Ramos (cell line): ENCODE data around the gene ADM2.
"Not testable (repeated sequence)": the region's sequence is repeated elsewhere in the genome, so short reads cannot be mapped to it uniquely, and the experiment has no call there.

Experiments used
- in situ Hi-C: fragments of 300-500 bp; cut with MboI; formaldehyde crosslinking; loops from one replicate; pipeline ENCODE4 v1.14.3; 2022; ENCODE audit warnings: low sequenced_read_pairs; ENCODE audit not compliant: unreplicated experiment

Gene ADM2

DNA sequence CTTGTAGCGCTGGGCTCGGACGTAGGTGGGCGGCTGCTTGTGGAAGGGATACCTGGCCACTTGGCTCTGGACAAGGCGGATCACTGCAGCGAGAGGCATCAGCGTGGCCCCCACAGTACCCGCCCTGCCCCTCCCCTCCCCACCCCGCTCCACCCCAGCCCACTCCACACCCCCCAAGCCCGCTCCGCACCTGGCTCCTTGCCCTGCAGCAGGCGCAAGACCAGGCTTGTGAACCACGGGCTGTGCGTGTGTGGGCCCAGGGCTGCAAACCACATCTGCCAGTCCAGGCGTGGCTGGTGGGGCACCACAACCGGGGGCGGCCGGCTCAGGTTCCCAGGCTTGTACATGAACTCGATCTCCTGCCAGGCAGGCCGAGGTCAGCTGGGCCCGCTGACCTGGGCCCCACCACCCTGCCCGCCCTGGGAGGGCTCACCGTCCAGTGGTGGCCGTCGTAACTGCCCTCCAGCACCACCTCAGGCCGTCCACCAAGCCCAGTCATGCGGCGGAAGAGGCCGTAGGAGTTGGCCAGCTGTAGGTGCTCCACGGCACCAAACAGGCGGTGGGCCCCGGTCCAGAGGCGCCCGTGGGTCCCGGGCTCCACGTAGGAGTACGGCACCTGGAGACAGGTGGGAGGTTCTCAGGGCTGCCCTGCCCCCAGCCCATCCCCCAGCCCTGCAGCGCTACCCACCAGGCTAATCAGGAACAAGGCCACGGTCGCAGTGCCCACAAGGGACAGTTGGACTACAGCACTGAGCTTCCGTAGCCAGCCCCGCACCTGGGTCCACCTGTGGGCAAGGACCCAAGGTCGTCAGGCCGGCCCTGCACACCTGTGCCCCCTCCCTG is 23.2 kb downstream of the ADM2 start:
- in situ Hi-C loops: no loop called here

DNA sequence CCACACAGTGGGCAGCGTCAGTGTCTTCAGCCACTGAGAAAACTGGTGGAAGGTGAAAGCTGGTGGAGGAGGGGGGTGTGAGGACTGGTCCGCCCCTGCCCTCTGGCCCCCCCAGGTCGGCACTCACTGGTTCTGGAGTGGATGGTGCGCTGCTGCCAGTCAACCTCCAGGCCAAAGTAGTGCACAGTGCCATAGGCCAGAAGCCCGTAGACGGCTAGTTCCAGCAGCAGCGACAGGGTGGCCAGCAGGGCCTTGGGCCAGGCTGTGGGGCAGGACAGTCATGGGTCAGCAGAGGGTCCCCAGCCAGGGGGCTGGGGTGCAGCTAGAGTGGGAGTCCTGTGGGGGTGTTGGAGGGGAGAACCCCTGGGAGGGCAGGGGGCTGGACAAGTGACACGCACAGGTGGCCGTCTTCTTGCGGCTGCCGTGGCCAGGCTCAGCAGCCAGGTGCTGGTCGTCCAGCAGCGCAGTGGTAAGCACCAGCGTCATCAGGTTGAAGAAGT is 24.0 kb downstream of the ADM2 start:
- in situ Hi-C loops: no loop called here

DNA sequence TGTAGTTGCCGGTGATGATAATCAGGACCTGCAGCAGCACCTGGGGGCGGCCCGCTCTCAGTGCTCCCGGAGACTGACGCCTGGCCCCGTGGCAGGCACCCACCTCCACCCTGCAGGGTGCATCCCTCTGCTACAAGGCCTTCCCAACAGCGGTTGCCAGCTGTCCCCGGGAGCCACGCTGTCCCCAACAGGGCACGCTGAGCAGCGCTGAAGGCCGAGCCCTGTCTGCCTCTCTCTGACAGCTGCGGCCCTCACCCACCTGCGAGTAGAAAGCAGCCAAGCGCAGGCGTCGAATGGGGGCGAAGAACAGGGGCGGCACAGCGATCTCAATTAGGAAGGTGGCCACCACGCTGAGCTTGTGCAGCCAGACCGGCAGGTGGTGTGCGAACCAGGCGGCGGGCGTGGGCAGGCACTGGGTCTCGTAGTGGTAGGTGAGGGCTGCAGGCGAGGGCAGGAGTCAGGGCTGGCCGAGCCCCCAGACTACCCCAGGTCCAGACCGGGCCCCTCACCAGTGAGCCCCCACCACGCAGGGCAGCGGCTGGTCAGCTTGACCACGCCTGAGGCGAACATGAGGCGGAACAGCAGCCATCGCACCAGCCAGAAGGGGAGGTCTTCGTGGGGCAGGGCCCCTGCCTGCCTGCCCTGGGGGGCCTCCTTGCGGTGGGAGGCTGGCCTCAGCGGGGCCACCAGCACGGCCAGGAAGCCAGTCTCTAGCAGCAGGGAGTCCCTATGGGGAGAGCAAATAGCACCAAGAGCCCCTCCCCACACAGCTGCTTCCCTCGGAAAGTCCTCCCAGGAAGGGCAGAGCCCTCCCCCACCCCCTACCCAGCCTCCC is 24.6 kb downstream of the ADM2 start:
- in situ Hi-C loops: no loop called here

DNA sequence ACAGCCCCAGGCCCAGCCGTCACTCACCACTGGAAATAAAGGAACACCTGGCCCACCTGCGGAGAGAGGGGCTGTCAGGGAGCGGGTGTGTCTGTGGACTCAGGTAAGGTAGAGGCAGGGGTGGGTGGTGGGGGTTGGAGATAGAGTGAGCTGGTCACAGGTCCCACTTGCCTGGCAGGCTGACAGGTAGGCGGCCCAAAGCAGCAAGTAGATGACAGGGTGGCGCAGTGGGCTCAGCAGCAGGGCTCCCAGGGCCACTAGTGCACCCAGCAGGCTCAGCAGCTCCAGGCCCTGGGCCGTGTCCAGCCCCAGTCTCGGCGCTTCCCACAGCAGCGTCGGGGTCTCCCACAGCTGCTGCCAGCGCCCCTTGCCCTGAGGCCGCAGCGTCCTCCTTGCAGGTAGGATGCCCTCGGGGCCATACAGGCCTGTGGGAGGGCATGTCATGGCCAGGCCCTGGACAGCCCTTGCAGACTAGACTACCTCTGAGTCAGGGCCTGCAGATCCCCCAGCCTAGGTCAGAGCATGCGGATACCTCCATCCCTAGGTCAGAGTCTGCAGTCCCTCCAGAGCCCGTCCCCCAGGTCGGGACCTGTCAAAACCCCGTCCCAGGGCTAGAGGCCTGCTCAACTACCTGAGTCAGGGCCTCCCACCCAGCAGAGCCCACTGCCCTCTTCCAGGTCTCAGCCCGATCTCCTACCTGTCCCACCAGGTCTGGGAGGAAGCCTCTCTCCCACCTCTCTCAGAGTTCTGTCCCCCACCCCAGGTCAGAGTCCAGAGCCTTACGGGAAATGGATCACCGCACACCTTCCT is 25.5 kb downstream of the ADM2 start:
- in situ Hi-C loops: no loop called here

DNA sequence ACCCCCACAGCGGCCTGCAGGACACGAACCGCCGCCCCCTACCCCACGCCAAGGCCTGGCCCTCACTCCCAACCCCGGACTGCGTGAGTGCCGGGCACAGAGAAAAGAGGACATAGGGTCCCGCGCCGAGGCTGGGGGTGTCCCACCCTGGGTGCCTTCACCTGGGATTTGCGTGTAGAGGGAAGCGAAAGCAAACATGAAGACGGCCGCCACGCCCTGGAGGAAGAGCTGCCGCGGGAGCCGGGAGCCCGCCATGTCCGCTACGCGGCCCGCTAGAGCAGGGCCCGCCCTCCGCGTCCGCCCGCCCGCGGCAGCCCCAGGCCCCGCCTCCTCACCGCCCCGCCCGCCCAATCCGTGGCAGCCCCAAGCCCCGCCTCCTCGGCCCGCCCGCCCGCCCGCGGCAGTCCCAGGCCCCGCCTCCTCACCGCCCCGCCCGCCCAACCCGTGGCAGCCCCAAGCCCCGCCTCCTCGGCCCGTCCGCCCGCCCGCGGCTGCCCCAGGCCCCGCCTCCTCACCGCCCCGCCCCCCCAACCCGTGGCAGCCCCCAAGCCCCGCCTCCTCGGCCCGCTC is 26.2 kb downstream of the ADM2 start, which contains the start of gene LMF2:
Gene LMF2 (minus strand): TSS at position 282 of the 570 bp plus-strand sequence. CDS start 27 bp downstream, at position 255.
- in situ Hi-C loops: no loop called here

DNA sequence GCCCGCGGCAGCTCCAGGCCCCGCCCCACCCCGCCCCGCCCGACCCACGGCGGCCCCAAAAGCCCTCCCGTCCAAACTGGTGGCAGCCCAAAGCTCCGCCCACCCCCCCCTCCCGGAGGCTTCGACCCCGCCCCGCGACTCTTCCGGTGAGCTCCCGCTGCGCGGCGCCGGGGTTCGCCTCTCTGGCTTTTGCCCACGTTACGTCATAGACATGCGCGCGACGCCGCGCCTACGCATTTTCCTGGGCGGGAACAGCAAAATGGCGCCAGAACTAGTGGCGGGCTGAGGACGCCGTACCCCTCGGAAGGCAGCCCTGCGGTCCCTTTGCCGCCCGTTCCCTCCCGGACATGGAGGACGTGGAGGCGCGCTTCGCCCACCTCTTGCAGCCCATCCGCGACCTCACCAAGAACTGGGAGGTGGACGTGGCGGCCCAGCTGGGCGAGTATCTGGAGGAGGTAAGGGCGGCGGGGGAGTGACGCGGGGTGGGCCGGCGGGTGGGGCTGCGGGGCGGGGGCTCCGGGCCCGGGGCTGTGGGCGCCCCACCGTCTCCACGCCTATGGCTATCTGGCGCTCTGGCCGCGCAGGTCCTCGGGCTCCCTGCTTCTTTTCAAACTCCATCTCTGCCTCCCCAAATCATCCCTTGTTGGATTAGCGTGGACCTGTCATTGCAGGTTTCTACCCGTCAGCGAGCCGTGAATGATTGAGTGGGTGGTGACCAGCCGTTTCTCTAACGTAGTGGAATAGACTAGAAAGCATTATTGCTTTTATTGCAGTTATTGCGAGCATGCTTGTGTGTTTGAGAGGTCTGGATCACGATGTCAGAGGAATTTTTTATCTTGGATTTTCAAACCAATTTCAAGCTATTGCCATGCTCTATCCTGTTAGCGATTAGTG is 26.9 kb downstream of the ADM2 start, which contains the start of gene NCAPH2:
Gene NCAPH2 (plus strand): TSS at position 234 of the 894 bp plus-strand sequence. CDS start 114 bp downstream, at position 348.
- in situ Hi-C loops: no loop called here

DNA sequence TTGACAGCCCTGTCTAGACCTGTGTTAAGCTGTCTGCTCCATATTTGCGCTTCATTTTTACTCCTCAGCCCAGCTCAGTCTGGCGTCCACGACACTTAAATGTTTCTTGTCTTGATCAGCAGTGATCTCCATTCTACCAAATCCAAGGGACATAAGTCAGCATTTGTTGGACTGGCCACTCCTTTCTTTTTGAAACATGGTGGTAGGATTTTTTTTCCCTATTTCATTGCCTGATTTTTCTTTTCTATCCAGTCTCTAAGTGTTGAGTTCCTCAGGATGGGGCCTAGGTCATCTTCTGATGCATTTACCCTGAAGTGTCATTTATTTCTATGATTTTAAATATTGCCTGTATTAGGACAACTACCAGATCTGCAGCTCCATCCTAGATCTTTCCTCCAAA is 27.6 kb downstream of the ADM2 start:
- in situ Hi-C loops: no loop called here

DNA sequence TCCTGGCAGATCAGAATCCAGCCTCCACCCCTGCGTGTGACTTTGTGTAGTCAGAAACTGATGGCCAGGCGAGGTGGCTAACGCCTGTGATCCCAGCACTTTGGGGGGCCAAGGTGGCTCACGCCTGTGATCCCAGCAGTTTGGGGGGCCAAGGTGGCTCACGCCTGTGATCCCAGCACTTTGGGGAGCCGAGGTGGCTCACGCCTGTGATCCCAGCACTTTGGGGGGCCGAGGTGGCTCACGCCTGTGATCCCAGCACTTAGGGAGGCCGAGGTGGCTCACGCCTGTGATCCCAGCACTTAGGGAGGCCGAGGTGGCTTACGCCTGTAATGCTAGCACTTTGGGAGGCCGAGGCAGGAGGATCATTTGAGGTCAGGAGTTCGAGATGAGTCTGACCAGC is 31.8 kb downstream of the ADM2 start:
- in situ Hi-C loops: no loop called here

DNA sequence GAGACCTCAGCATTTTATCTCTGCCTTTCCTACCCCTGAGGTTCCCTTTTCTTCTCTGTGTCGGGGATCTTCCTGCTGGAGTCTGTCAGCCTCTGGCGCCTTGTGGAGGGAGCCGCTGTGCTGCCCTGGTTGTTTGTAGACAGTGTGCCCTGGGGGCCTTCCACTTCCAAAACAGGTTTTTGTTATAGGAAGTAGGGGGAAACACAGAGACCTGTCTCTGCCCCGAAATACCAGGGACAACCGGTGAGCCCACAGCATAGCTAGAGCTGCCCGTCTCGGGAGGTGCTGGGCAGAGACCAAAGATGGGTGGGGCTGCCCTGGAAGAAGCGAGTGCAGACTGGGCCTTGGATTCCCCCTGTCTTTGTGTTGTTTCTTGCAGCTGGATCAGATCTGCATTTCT is 34.7 kb downstream of the ADM2 start:
- in situ Hi-C loops: no loop called here

DNA sequence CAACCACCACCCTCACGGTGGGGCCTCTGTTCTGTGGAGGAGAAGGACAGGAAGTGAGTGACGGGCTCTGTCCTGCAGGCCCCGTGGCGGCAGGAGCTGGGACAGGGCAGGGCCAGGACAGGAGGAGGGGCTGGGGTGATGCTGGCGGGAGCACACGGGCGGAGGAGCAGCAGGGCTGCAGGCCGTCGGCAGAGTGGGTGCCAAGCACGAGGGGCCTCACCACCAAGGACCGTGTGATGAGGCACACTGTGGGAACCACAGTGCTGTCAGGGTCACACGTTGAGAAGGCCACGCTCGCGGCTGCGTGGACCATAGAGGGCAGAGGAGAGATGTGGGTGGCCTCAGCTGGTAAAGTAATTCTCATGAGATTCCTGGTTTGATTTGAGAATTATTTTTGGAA is 35.5 kb downstream of the ADM2 start:
- in situ Hi-C loops: no loop called here

DNA sequence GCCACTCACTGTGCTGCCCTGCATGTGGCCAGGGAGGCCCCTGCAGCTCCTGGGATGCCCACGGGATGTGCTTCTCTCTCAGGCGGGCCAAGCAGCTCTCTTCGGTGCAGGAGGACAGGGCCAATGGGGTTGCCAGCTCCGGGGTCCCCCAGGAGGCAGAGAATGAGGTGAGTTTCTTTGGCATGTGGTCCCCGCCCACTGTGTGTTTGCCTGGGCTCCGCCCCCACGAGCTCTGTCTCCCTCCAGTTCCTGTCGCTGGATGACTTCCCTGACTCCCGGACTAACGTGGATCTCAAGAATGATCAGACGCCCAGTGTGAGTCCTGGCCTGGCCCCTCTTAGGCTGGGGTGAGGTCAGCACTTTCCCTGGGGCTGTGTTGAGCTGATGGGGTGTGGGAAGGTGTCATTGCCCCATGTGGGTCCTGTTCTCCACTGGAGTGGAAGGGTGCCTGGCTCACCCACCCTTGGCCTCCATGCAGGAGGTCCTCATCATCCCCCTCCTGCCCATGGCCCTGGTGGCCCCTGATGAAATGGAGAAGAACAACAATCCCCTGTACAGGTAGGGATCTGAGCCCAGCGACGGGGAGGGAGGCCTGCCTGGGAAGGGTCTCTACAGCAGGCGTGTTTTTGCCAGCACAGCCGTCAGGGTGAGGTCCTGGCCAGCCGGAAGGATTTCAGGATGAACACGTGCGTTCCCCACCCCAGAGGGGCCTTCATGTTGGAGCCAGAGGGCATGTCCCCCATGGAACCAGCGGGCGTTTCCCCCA is 36.3 kb downstream of the ADM2 start:
- in situ Hi-C loops: no loop called here

DNA sequence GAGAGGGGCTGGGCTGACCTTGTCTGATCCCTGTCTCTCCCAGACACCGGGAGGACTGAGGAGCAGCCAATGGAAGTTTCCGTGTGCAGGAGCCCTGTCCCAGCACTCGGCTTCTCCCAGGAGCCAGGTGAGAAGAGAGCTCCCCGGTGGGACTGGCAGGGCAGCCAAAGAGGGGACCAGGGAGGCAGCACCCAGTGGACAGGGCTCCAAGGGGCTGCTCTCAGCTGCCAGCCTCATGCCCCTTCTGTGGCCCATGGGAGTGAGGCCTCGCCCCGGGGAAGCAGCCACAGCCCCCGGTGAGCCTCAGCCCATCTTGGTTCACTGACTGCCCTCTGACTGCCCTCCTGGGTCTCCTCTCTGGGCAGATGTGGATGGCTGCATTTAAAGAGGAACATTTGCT is 37.3 kb downstream of the ADM2 start:
- in situ Hi-C loops: no loop called here

DNA sequence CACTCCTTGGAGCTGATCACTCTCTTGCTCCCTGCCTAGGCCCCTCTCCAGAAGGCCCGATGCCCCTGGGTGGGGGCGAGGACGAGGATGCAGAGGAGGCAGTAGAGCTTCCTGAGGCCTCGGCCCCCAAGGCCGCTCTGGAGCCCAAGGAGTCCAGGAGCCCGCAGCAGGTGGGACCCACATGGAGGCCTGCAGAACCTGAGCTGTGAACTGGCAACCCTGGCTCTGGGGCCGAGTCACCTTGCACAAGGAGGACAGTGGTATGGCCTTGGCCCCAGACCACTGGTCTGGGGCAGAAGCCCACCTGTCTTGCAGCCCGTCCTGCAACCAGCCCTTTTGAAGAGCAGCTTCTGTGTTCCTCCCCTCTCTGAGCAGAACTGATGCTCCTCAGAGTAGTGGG is 37.8 kb downstream of the ADM2 start:
- in situ Hi-C loops: no loop called here

DNA sequence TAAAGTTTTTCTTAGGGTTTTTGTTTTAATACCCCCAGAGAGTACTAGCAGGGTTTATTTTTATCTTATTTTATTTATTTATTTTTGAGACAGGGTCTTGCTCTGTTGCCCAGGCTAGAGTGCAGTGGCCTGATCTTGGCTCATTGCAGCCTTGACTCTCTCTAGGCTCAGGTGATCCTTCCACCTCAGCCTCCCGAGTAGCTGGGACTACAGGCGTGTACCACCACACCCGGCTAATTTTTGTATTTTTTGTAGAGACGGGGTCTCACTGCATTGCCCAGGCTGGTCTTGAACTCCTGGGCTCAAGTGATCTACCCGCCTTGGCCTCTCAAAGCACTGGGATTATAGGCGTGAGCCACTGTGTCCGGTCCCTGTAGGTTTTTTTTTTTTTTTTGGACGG is 38.8 kb downstream of the ADM2 start:
- in situ Hi-C loops: not testable (repeated sequence)

DNA sequence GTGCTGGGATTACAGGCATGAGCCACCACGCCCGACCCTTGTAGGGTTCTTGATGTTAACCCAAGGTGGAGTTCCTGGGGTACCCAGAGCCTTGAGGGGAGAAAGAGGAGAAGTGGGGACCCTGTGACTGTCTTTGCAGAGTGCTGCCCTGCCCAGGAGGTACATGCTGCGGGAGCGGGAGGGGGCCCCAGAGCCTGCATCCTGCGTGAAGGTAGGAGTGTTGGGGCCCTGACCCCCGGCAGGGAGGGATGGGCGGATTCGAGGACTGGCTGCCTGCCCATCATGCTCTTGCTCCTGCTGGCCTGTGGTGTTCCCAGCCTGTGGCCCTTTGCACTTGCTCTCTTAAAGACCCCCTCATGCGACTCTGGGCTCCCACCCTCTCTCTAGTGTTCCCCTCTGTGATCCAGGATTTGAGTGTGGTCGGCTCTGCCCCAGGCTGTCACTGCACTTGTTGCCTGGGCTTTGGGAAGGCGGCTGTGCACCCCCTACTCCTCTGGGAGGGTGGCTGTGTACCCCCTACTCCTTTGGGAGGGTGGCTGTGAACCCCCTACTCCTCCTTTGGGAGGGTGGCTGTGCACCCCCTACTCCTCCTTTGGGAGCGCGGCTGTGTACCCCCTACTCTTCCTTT is 39.6 kb downstream of the ADM2 start:
- in situ Hi-C loops: no loop called here

DNA sequence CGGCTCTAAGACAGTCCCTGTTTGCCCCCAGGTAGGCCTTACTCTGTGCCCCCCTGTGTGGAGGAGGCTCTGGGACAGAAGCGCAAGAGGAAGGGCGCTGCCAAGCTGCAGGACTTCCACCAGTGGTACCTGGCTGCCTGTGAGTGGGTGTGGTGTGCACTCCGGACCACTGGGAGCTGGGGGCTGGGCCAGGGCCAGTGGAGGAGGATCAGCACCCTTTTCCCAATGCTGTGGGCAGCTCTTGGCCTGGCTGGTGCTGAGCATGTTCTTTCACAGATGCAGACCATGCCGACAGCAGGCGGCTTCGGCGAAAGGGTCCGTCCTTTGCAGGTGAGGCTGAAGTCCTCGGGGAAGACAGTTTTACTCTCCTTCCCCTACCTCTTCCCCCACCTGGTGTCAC is 40.4 kb downstream of the ADM2 start:
- in situ Hi-C loops: no loop called here

DNA sequence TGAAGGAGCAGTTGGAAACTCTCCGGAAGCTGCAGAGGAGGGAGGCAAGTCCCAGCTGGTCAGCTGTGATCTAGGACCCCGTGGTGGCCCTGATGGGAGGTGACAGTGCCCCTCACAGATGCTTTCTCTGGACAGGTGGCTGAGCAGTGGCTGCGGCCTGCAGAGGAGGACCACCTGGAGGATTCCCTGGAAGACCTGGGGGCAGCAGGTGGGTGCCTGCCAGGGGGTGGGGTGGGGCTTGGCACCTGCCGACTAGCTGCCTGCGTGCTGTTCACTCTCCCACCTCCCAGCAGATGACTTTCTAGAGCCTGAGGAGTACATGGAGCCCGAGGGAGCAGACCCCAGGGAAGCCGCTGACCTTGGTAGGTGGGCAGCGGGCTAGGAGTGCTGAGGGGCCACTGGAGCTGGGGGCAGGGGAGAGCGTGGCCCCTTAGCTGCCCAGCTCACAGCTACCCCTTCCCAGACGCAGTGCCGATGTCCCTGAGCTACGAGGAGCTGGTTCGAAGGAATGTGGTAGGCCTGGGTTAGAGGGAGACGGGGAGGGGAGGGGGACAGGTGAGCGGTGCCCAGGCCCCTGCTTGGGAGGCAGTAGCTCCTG is 41.0 kb downstream of the ADM2 start:
- in situ Hi-C loops: no loop called here
